ENCODE data around the gene UPK2. TPM values are rescaled to one million over a fixed set of nuclear protein-coding genes. Genes with fewer than 3 reads are reported as not detected.

UPK2 gene
- polyA plus RNA-seq, 2 of the 4 experiments (the other 2 are of a cell fraction) = 0.37 to 0.92 TPM

DNA sequence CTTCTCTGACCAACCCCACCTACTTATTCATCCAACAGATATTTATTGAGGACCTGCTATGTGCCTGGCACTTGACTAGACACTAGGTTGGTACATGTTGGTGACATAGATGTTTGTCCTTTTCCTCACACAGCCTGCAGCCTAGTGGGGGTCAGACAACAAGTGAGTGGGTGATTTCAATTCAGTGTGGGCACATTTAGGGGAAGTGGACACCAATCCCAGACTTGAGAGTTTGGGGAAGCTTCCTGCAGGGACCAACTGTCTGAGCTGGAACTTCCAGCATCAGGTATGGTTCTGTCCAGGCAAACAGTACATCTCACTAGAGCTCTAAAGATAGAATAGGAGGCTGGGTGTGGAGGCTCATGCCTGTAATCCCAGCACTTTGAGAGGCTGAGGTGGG lies 24.5 kb upstream of the UPK2 start:
- no peak for ATAC-seq
- H3K9me3 ChIP-seq = no peaks in the 10 kb centered on the region
- DNase-seq (ENCODE audit: low read depth in 1 of 2, low spot score in 1 of 2) = no peak
- no peak for FAIRE-seq
- peaks cover 23% of the 10 kb centered on the region for H3K4me1 ChIP-seq
- ChIA-PET CTCF (interaction anchor here (0.9 to 6.6 kb wide), 7 partner anchors 8 to 171 kb away, joined by 3 to 55 read pairs (median 15); partner anchors contain the start of genes DDX6 and UPK2), POLR2A (no interaction called here)
- no peak overlapping the region for H3K4me3 ChIP-seq
- H3K27ac ChIP-seq = no peak overlapping the region
- no peak overlapping the region for H3K4me2 ChIP-seq
- TF ChIP-seq, protein P1, sequence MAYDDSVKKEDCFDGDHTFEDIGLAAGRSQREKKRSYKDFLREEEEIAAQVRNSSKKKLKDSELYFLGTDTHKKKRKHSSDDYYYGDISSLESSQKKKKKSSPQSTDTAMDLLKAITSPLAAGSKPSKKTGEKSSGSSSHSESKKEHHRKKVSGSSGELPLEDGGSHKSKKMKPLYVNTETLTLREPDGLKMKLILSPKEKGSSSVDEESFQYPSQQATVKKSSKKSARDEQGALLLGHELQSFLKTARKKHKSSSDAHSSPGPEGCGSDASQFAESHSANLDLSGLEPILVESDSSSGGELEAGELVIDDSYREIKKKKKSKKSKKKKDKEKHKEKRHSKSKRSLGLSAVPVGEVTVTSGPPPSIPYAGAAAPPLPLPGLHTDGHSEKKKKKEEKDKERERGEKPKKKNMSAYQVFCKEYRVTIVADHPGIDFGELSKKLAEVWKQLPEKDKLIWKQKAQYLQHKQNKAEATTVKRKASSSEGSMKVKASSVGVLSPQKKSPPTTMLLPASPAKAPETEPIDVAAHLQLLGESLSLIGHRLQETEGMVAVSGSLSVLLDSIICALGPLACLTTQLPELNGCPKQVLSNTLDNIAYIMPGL (CRISPR knock-in tag; IDR thresholded peaks at IDR 0.05; ENCODE audit: borderline replicate concordance) = no peak
- no peak for TF ChIP-seq NFE2L2 (conservative IDR thresholded peaks at IDR 0.05; ENCODE audit: low read length)
- TF ChIP-seq MYC (IDR thresholded peaks at IDR 0.05; ENCODE audit: borderline replicate concordance, low read length) = no peak
- no peak for TF ChIP-seq POLR2AphosphoS2 (conservative IDR thresholded peaks at IDR 0.05; ENCODE audit: low read length)

DNA sequence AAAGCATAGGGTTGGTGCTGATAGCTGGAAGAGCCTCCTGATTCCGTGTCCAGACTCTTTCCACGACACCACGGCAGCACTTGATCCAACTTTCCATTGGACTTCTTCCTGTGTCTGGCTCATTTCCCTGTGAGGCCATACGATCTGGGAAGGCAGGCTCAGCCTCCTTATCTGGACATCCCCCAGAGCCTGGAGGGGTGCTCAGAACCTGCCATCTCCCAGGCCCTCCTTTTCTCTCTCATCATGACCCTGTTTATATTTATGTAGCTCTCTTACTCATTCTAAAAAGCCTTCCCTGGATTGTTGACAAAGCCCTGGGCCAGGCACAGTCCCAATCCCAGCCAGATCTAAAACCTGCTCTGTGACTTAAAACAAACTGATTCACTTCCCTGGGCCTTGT lies 22.6 kb upstream of the UPK2 start:
- WGBS (ENCODE audit: missing lambda C conversion rate) = 78% methylated on average over 4 of the region's 4 CpGs
- peaks cover 15% of the 10 kb centered on the region for H3K4me1 ChIP-seq
- CTCF ChIA-PET = interaction anchor here (1.7 to 6.6 kb wide), 3 partner anchors 11 to 242 kb away, joined by 4 to 55 read pairs (median 4); partner anchors contain the start of gene UPK2
- FAIRE-seq (no peak), DNase-seq (ENCODE audit: low read depth in 1 of 2, low spot score in 1 of 2) (no peak), ATAC-seq (no peak)
- no peak overlapping the region for H3K4me3 ChIP-seq
- POLR2A ChIA-PET = no interaction called here
- H3K27ac ChIP-seq = no peak overlapping the region
- TF ChIP-seq NPAS2 (CRISPR knock-in tag; IDR thresholded peaks at IDR 0.05; ENCODE audit: borderline replicate concordance) = no peak
- TF ChIP-seq ZFP36 (IDR thresholded peaks at IDR 0.05; ENCODE audit: borderline replicate concordance, partially characterized antibody) = no peak
- TF ChIP-seq, protein P2, sequence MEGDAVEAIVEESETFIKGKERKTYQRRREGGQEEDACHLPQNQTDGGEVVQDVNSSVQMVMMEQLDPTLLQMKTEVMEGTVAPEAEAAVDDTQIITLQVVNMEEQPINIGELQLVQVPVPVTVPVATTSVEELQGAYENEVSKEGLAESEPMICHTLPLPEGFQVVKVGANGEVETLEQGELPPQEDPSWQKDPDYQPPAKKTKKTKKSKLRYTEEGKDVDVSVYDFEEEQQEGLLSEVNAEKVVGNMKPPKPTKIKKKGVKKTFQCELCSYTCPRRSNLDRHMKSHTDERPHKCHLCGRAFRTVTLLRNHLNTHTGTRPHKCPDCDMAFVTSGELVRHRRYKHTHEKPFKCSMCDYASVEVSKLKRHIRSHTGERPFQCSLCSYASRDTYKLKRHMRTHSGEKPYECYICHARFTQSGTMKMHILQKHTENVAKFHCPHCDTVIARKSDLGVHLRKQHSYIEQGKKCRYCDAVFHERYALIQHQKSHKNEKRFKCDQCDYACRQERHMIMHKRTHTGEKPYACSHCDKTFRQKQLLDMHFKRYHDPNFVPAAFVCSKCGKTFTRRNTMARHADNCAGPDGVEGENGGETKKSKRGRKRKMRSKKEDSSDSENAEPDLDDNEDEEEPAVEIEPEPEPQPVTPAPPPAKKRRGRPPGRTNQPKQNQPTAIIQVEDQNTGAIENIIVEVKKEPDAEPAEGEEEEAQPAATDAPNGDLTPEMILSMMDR (IDR thresholded peaks at IDR 0.05) = no peak
- TF ChIP-seq, protein P3, sequence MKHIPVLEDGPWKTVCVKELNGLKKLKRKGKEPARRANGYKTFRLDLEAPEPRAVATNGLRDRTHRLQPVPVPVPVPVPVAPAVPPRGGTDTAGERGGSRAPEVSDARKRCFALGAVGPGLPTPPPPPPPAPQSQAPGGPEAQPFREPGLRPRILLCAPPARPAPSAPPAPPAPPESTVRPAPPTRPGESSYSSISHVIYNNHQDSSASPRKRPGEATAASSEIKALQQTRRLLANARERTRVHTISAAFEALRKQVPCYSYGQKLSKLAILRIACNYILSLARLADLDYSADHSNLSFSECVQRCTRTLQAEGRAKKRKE (CRISPR knock-in tag; IDR thresholded peaks at IDR 0.05; ENCODE audit: low read depth) = no peak
- TF ChIP-seq MYC (IDR thresholded peaks at IDR 0.05; ENCODE audit: borderline replicate concordance, low read length) = no peak
- TF ChIP-seq, protein P4, sequence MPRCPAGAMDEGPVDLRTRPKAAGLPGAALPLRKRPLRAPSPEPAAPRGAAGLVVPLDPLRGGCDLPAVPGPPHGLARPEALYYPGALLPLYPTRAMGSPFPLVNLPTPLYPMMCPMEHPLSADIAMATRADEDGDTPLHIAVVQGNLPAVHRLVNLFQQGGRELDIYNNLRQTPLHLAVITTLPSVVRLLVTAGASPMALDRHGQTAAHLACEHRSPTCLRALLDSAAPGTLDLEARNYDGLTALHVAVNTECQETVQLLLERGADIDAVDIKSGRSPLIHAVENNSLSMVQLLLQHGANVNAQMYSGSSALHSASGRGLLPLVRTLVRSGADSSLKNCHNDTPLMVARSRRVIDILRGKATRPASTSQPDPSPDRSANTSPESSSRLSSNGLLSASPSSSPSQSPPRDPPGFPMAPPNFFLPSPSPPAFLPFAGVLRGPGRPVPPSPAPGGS (IDR thresholded peaks at IDR 0.05) = no peak
- TF ChIP-seq NFE2L2 (conservative IDR thresholded peaks at IDR 0.05; ENCODE audit: low read length) = no peak
- no peak for TF ChIP-seq ZNF302 (CRISPR knock-in tag; IDR thresholded peaks at IDR 0.05)
- no peak overlapping the region for H3K4me2 ChIP-seq
- no peaks in the 10 kb centered on the region for H3K9me3 ChIP-seq

DNA sequence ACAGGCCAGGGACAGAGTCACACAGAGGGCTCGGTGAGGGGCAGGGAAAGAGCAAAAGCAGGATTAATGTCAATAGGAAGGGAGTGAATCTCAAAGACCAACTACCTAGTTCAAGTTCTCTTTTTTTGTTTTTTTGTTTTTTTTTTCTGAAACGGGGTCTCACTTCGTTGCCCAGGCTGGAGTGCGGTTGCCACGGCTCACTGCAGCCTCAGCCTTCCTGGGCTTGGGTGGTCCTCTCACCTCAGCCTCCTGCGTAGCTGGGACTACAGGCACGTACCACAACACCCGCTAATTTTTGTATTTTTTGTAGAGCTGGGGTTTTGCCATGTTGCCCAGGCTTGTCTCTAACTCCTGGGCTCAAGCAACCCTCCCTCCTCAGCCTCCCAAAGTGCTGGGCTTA lies 20.7 kb upstream of the UPK2 start:
- DNase-seq (ENCODE audit: low read depth in 1 of 2, low spot score in 1 of 2) = no peak
- FAIRE-seq = no peak
- Histone ChIP-seq H3K4me3 (no peak overlapping the region), H3K4me1 (peaks cover 19% of the 10 kb centered on the region), H3K4me2 (no peak overlapping the region), H3K9me3 (no peaks in the 10 kb centered on the region), H3K27ac (no peak overlapping the region)
- WGBS (ENCODE audit: missing lambda C conversion rate) = 88% methylated on average over 8 of the region's 8 CpGs
- no peak for TF ChIP-seq HOXB5 (CRISPR knock-in tag; IDR thresholded peaks at IDR 0.05)
- ATAC-seq = no peak
- ChIA-PET POLR2A (interaction anchor here (0.6 kb wide), 1 partner anchor 26 kb away, joined by 3 read pairs; no protein-coding TSS in a partner anchor), CTCF (interaction anchor here (1.1 to 4.3 kb wide), 3 partner anchors 22 to 246 kb away, joined by 3 to 11 read pairs (median 10); no protein-coding TSS in a partner anchor)

Measured in A549 (cell line).